GM21737 (cell line): ENCODE results near the gene DRC3.

Source experiments
- ATAC-seq: cut with Tn5 transposase; IDR thresholded peaks from one replicate; pipeline ENCODE4 v1.9.1; 2021; ENCODE audit warnings: mild to moderate bottlenecking, moderate library complexity; ENCODE audit not compliant: unreplicated experiment

Gene DRC3

DNA sequence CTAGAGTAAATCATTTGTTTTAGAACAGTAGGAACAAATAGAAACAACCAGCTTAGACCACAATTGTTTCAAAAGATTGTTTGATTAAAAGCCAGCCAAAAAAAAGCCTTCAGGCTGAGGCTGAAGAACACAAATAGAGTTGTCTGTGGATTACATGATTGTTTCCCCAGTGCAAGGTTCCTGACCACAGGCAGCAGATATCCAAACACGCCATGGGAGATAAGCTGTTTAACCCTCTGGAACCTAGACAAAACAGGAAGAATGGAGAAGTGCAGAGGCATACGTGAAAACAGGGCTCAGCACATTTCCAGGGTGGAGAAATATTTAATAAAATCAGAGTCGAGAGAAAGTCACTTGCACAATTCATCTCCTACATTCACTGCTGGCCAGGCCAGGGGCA, 45.3 kb downstream of the DRC3 start:
- ATAC-seq, result no peak

- no peak for ATAC-seq
These were observed 45.8 kb downstream of the DRC3 start for GRCh38 chr17:18018411-18018921.

GRCh38 chr17:18019838-18020154, 47.1 kb downstream of the DRC3 start:
- no peak for ATAC-seq

DNA sequence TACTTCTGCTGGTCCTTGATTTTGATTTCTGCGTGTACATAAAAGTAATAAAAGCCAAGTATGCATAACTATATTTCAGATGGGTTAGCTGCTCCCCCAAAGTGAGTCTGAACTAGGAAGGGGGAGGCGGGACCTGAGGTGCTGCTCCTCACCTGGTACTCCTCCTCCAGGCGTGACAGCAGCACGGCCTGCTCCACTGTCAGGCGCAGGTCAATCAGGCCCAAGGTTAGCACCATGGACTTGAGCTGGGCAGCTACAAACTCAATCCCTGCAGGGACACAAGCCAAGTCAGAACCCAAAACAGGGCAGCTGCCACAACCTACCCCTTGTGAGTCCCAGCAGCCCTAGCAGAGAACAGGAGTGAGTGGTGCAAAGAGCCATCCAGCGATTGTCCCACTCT, 48.3 kb downstream of the DRC3 start:
- no peak for ATAC-seq

DNA sequence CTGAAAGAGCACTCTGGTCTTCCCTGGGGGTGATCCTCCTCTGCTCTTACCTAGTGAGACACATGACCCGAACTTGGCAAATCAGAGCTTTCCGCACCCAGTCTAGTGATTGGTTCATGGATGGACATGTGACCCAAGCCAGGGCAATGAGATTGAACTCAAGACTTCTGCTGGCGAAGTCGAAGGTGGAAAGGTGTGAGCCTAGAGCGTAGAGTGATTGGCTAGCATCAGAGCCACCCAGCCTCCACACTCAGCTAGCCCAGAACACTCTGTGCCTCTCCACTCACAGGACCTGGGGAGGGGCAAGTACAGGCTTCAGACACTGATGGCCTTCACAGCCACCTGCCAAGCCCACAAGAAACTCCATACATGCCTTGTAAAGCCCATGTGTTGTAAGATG, 48.7 kb downstream of the DRC3 start:
- no peak for ATAC-seq

DNA sequence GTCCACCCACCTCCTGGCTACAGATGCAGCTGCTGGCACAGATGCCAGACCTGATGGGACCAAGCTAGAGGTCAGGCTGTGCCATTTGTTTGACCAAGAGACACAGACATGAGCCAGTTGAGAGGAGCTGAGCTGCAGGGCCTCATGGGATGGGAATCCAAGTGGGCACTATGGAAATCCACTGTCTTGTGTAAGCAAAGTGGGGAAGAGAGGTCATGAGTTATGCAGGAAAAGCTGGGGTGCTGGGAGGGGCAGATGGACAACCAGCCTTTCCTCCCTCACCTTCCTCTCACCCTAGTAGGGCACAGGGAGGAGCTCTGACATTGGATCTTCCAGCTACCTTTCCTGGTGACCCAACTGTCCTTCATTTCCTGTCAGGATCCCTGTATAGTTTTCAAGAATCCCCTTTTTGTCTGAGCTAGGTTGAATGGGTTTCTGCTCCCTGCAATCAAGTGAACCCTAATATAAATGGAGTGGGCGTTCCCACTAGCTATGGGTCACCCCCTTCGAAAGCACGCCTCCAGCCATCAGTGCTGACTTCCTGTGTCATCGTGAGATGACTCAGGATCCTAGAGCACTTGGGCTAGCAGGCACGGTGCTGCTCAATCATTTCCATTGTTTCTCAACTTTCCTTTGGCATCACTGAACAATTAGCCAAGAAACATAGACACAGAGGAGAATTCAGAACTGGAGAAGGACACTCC, 52.7 kb downstream of the DRC3 start:
- ATAC-seq, result no peak

GRCh38 chr17:18025945-18026776, 53.5 kb downstream of the DRC3 start:
- ATAC-seq, result no peak

- no peak for ATAC-seq
These were observed 54.6 kb downstream of the DRC3 start for GRCh38 chr17:18027280-18027679.

GRCh38 chr17:18028114-18028951, 55.7 kb downstream of the DRC3 start:
- no peak for ATAC-seq

GRCh38 chr17:18028952-18029540, 56.4 kb downstream of the DRC3 start:
- no peak for ATAC-seq

DNA sequence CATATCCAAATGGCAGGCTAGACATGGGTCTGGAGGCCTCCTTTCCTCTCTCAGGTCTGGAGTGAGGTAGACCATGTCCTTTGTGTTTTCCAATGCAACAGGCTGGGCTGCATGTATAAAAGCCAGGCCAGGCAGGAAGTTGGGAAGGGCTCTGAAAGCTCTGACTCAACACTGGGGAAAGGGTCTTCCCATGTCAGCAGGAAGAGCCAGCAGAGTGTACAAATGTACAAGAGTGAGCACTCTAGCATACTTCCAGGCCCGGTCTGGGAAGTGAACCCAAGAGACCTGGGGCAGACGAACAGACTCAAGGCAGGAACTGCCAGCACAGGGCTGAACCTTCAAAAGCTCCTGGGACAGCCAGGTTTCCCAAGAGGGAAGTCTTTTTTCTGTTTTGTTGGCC, 59.3 kb downstream of the DRC3 start:
- ATAC-seq, result no peak

- ATAC-seq, result no peak
These were observed 60.9 kb downstream of the DRC3 start for GRCh38 chr17:18033442-18034099.

GRCh38 chr17:18035704-18036103, 63.0 kb downstream of the DRC3 start:
- no peak for ATAC-seq

DNA sequence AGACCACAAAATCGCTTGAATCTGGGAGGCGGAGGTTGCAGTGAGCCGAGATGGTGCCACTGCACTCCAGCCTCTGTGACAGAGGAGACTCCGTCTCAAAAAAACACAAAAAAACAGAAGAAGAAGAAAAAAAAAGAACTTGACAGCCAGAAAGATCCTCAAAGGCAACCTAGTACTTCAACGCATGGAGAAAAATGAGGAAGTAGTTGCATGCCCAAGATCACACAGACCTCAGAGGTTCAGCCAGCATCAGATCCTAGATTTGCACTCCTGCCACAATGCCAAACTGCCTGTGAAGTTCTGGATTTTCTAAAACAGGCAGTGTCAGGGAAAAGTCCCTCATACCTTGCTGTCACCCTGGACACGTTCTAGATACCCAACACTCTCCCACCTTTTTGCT, 64.8 kb downstream of the DRC3 start:
- ATAC-seq, result no peak

DNA sequence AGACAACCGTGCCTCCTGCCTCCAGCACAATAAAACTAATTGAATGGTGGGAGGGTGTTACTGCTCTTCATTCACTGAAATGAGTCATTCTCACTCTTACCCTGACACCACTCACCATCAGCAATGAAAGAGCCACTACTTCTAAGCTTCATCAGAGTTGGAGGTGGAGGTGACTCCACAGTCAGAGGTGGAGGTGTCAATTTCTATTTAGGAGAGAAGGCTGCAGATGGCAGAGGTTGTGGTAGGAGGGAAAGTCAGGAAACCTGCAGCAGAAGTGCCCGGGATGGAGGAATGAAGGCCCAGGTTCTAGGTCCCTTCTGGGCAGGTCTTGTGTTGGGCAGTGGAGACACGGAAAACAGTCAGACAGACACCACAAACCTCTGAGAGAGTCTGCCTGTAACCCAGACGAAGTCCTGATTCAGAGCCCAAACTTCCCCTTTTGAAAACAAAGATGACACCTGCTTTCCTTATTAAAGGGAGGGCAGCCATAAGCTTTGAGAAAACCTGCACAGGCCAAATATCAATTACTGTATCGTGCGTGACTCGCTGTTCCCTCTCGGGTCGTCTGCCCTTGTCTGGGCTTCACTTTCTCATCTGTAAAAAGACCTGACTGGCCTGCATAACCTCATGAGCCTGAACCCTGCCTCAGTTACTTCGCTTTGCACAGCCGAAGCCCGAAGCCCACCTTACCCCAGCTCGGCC, 65.6 kb downstream of the DRC3 start:
- ATAC-seq, result no peak

DNA sequence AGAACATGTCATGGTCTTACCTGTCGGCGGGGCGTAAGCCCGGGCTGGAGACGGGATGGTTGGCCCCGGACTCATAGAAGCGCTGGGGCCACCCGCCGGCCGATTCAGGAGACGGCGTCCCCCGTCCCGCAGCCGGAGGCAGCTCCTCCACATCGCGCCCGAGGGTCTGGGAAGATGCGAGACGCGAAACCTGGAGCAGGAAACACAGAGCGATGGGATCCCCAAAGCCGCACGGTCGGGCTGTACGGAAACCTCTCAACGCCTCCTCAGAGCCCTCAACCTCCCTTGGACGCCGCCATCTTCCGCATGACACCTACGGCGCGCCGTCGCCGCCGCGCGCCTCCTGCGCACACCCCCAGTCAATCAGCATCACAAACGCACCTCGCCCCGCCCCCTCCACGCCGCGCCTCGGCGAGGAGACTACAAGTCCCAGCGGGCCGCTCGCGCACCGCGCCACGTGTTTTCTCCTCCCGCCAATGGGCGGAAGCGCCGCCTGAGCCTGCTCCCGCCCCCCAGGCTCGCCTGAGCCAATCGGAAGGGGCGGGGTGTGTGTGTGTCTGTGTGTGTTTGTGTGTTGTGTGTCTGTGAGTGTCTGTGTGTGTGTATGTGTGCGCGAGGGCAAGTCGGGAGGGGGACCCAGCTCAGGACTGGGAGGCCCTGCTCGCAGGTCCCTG, 66.3 kb downstream of the DRC3 start, which contains the start of the genes ATPAF2 and GID4:
Gene ATPAF2, minus strand, starts transcription at position 308 of the 674 bp plus-strand sequence. Its CDS starts 155 bp downstream, at position 153.
Gene GID4, plus strand, starts transcription at position 548 of the 674 bp plus-strand sequence. Its CDS starts 57 bp downstream, at position 605.
- ATAC-seq, result peak; percentile 90

GRCh38 chr17:18039535-18040260, 67.0 kb downstream of the DRC3 start:
- ATAC-seq, result peak; percentile 9

DNA sequence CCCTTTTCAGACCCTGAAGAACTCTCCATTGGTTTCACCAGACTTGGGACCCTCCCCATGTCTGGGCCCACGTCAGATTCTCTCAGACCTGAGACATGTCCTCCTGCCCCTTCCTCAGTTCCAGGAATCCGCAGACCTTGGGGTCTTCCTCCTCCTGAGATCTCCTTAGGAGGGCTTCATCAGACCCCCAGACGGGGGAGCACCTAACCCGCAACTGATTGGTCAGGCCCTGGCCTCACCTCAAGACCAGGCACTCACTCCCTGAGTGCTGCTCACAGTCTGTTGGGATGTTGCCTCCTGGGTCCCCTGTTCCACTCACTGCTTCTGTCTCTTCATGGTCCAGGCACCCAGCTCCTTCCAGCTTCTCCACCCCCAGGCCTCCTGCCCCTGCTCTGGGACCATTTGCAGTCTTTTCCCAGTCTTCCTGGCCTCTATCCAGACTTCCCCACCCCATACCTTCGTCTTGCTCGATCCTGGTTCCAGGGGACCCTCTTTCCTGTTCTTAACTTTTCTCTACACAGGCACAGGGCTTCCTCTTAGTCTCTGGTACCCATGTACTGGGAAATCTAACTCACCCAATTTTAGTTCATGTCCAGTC, 67.7 kb downstream of the DRC3 start:
- ATAC-seq, result no peak
